Smooth muscle cell (in vitro differentiated cells): ENCODE data around the gene CACTIN. TPM values are rescaled to one million over a fixed set of nuclear protein-coding genes. Genes with fewer than 3 reads are reported as not detected.

Experiments used
- DNase-seq: peaks from one replicate; lab custom pipeline; 2025; ENCODE audit not compliant: unreplicated experiment; lab: John Stamatoyannopoulos, UW
- H2AFZ ChIP-seq: fragments of 200-600 bp; sonication (generic); 2 replicates; pipeline ENCODE4 v1.6.0; 2016; ENCODE audit warnings: antibody characterized with exemption, low read depth, mild to moderate bottlenecking
- H3F3A ChIP-seq: fragments of 200-600 bp; sonication (generic); 2 replicates; pipeline ENCODE4 v1.6.0; 2017; ENCODE audit warnings: antibody characterized with exemption, low read depth
- H3K27ac ChIP-seq: fragments of 200-600 bp; sonication (generic); 2 replicates; pipeline ENCODE4 v1.5.1; 2016; ENCODE audit warnings: low read depth, mild to moderate bottlenecking
- H3K27me3 ChIP-seq: fragments of 200-600 bp; sonication (generic); 2 replicates; pipeline ENCODE4 v1.6.1; 2016; ENCODE audit warnings: low read depth, mild to moderate bottlenecking
- H3K36me3 ChIP-seq: fragments of 200-600 bp; sonication (generic); 2 replicates; pipeline ENCODE4 v1.5.1; 2016; ENCODE audit warnings: low read depth
- H3K4me1 ChIP-seq: fragments of 200-600 bp; sonication (generic); 2 replicates; pipeline ENCODE4 v1.5.1; 2016; ENCODE audit warnings: low read depth
- H3K4me2 ChIP-seq: fragments of 200-600 bp; sonication (generic); 2 replicates; pipeline ENCODE4 v1.6.0; 2016; ENCODE audit warnings: mild to moderate bottlenecking
- H3K4me3 ChIP-seq: fragments of 200-600 bp; sonication (generic); 2 replicates; pipeline ENCODE4 v1.5.1; 2016; ENCODE audit warnings: mild to moderate bottlenecking
- H3K79me2 ChIP-seq: fragments of 200-600 bp; sonication (generic); 2 replicates; pipeline ENCODE4 v1.6.0; 2016; ENCODE audit warnings: low read depth, mild to moderate bottlenecking
- H3K9ac ChIP-seq: fragments of 200-600 bp; sonication (generic); 2 replicates; pipeline ENCODE4 v1.6.0; 2016; ENCODE audit warnings: low read depth
- H3K9me3 ChIP-seq: fragments of 200-600 bp; sonication (generic); replicated peaks from 2 replicates; pipeline ENCODE4 v1.5.1; 2016; ENCODE audit warnings: low read depth
- H4K20me1 ChIP-seq: fragments of 200-600 bp; sonication (generic); 2 replicates; pipeline ENCODE4 v1.6.0; 2016; ENCODE audit warnings: low read depth
- WGBS: methylation state at CpG from one replicate; pipeline ENCODE4 v1.1.7; 2016; ENCODE audit warnings: low lambda C conversion rate; 5-methylcytosine and 5-hydroxymethylcytosine counted together
- polyA plus RNA-seq: library from polyadenylated mRNA; unstranded; fragments of >200 nt; fragmentation: Nextera tagmentation; extraction: Ambion mirVana; gene quantifications from 2 replicates; pipeline ENCODE4 v1.2.1, GENCODE V29; 2016
- total RNA-seq: library from RNA; depleted of rRNA; stranded (reverse); fragments of >200 nt; gene quantifications from 2 replicates; pipeline ENCODE4 v1.2.3, GENCODE V29; 2014
- TF ChIP-seq, protein P1 (sequence below): fragments of 200-600 bp; sonication (generic); IDR thresholded peaks from 2 replicates; pipeline ENCODE4 v1.5.1; 2017; ENCODE audit warnings: borderline replicate concordance, mild to moderate bottlenecking, antibody characterized with exemption; ENCODE audit not compliant: insufficient read depth, poor library complexity, severe bottlenecking

CACTIN gene
- total and polyA plus RNA-seq, 2 experiments from 2014 or later = 16.7 to 22.5 TPM

DNA sequence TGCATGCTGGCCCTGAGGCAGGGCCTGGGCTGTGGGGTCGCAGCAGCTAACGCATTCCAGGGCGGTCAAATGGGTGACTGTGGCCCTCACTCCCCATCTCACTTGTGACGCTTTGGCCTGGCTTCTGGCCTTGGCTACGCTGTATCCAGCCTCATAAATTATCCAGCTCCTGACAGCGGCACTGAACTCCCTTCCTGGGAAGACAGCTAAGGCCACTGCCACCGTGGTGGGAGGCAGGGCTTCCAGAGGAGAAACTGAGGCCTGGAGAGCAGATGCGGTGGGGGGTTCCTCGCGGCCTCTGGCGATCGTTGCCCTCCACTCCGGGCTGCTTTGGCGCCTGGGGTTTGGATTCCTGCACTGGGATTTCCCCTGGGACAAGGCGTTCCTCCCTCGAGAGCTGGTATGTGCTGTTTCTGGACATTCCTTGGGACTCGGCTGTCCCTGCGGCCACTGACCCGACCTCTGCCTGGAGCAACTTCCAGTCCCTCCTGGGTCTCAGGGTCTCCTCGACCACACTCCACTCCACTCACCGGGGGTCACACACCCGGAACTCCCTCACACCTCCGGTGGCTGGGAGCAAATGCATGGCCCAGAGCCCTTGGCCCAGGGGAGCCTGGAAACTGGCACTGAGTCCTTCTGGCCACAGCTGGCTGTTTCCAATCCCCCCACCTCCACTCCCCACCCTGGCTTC is 23.3 kb downstream of the CACTIN start:
- Histone ChIP-seq H4K20me1 (no peaks in the 10 kb centered on the region), H3K79me2 (no peaks in the 10 kb centered on the region), H3F3A (no peaks in the 10 kb centered on the region), H3K27ac (no peak overlapping the region), H3K4me2 (no peak overlapping the region), H3K4me1 (peaks cover 8% of the 10 kb centered on the region), H3K9me3 (no peaks in the 10 kb centered on the region), H3K4me3 (no peak overlapping the region), H3K27me3 (no peaks in the 10 kb centered on the region), H2AFZ (no peak overlapping the region), H3K36me3 (no peaks in the 10 kb centered on the region), H3K9ac (no peak overlapping the region)
- DNase-seq = no peak
- TF ChIP-seq, protein P1, sequence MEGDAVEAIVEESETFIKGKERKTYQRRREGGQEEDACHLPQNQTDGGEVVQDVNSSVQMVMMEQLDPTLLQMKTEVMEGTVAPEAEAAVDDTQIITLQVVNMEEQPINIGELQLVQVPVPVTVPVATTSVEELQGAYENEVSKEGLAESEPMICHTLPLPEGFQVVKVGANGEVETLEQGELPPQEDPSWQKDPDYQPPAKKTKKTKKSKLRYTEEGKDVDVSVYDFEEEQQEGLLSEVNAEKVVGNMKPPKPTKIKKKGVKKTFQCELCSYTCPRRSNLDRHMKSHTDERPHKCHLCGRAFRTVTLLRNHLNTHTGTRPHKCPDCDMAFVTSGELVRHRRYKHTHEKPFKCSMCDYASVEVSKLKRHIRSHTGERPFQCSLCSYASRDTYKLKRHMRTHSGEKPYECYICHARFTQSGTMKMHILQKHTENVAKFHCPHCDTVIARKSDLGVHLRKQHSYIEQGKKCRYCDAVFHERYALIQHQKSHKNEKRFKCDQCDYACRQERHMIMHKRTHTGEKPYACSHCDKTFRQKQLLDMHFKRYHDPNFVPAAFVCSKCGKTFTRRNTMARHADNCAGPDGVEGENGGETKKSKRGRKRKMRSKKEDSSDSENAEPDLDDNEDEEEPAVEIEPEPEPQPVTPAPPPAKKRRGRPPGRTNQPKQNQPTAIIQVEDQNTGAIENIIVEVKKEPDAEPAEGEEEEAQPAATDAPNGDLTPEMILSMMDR = no peak
- WGBS = 66% methylated on average over 23 of the region's 23 CpGs

DNA sequence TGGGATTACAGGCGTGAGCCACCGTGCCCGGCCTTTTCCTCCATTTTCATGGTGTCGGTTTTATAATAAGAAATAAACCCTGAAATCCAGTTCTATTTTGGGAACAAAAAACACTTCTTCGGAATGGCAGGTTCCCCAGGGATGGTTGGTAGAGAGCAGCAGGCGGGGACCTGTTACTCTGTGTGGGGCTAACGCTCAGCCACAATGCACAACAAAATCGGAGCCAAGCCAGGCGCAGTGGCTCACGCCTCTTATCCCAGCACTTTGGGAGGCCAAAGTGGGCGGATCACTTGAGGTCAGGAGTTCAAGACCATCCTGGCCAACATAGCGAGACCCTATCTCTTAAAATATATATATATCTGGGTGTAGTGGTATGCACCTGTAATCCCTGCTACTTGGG is 25.6 kb downstream of the CACTIN start:
- TF ChIP-seq, protein P1 = no peak
- Histone ChIP-seq H3K4me3 (no peak overlapping the region), H3K4me1 (no peaks in the 10 kb centered on the region), H3K27ac (no peak overlapping the region), H3F3A (no peaks in the 10 kb centered on the region), H3K36me3 (no peaks in the 10 kb centered on the region), H3K27me3 (no peaks in the 10 kb centered on the region), H3K79me2 (no peaks in the 10 kb centered on the region), H3K9ac (no peak overlapping the region), H3K9me3 (no peaks in the 10 kb centered on the region), H4K20me1 (no peaks in the 10 kb centered on the region), H3K4me2 (no peak overlapping the region), H2AFZ (no peak overlapping the region)
- no peak for DNase-seq
- WGBS = 96% methylated on average over 12 of the region's 12 CpGs

DNA sequence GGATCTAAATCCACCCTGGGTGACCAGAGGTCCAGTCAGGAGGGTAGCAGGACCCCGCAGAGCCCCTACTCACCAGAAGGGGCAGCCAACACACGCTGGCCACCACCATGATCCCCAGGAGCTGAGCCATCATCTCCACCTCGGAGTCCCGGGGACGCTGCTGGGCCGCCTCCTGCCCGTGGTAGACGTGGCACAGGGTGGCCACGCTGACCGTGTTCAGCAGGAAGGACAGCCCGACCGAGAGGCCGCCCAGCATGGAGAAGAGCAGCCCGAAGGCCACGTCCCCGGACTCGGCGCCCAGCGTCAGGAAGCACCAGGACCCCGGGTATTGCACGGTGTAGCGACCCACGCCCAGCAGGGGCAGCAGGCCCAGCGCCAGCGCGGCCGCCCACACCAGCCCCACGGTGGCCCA is 26.8 kb downstream of the CACTIN start:
- Histone ChIP-seq H3K27me3 (no peaks in the 10 kb centered on the region), H2AFZ (no peak overlapping the region), H3F3A (no peaks in the 10 kb centered on the region), H3K4me3 (no peak overlapping the region), H3K9ac (no peak overlapping the region), H3K79me2 (no peaks in the 10 kb centered on the region), H3K27ac (no peak overlapping the region), H3K4me1 (no peaks in the 10 kb centered on the region), H3K4me2 (no peak overlapping the region), H3K9me3 (no peaks in the 10 kb centered on the region), H3K36me3 (no peaks in the 10 kb centered on the region), H4K20me1 (no peaks in the 10 kb centered on the region)
- no peak for DNase-seq
- WGBS = 93% methylated on average over 23 of the region's 28 CpGs
- TF ChIP-seq, protein P1 = peak; percentile 6

DNA sequence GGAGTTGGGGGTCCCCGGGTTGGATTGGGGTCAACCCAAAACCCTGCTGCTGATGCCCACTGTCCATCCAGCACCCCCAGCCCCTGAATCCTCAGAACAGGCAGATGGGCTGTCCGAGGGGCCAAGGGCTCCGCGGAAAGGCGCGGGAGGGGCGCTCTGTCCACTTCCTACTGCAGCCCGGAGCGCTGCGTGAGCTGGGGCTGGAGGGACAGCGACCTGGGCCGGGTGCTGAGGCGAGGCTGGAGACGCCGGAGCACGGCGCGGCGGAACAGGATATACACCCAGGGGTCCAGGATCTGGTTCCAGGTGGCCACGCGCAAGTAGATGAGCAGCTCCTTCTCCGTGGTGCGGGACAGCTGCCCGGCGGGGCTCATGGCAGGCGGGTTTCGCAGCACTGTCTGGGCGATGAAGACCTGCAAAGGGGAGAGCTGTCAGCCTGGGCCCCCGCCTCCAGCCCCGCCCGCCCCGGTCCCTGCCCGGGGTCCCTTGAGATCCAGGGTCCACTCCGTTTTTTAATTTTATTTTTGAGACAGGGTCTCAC is 31.0 kb downstream of the CACTIN start:
- Histone ChIP-seq H3K4me2 (no peak overlapping the region), H3K4me1 (no peaks in the 10 kb centered on the region), H4K20me1 (no peaks in the 10 kb centered on the region), H3K9me3 (no peaks in the 10 kb centered on the region), H3K36me3 (no peaks in the 10 kb centered on the region), H3K9ac (no peak overlapping the region), H3F3A (no peaks in the 10 kb centered on the region), H3K79me2 (no peaks in the 10 kb centered on the region), H3K27ac (no peak overlapping the region), H2AFZ (no peak overlapping the region), H3K4me3 (no peak overlapping the region), H3K27me3 (no peaks in the 10 kb centered on the region)
- TF ChIP-seq, protein P1 = no peak
- no peak for DNase-seq
- 90% methylated on average over 21 of the region's 34 CpGs for WGBS
